IMR-90 (cell line): ENCODE data around the gene NDUFS3. TPM values are rescaled to one million over a fixed set of nuclear protein-coding genes. Genes with fewer than 3 reads are reported as not detected.
"Not testable (repeated sequence)": the region's sequence is repeated elsewhere in the genome, so short reads cannot be mapped to it uniquely, and the experiment has no call there.

Source experiments
- ATAC-seq: fragments of 200-7000 bp; cut with Tn5 transposase; 2 replicates; pipeline ENCODE4 v1.9.1; 2020; ENCODE audit warnings: low read depth, mild to moderate bottlenecking, moderate library complexity
- BruUV-seq: library from RNA; stranded (reverse); fragments of 400-500 nt; replicated peaks from 2 replicates; lab custom pipeline; 2021; lab: Mats Ljungman, UMichigan
- CTCF ChIA-PET: fragments of 300-600 bp; formaldehyde crosslinking; extraction: SDS; loops from one replicate; lab custom pipeline; 2021; ENCODE audit warnings: antibody characterized with exemption; lab: Yijun Ruan, JAX
- POLR2A ChIA-PET: fragments of 300-600 bp; sonication (Branson Sonifier 250); formaldehyde crosslinking; loops from one replicate; lab custom pipeline; 2022; ENCODE audit warnings: antibody characterized with exemption; ENCODE audit not compliant: unreplicated experiment; lab: Charles Lee
- DNase-seq: peaks from one replicate; pipeline ENCODE4 v3.0.0; 2013
- H2AFZ ChIP-seq: replicated peaks from 2 replicates; pipeline ENCODE3; 2013; ENCODE audit warnings: low read length, mild to moderate bottlenecking; ENCODE audit not compliant: poor library complexity
- H2AK5ac ChIP-seq: 2 replicates; pipeline ENCODE4 v1.6.1; 2013; ENCODE audit warnings: low read depth, low read length, inconsistent platforms
- H2AK9ac ChIP-seq: replicated peaks from 2 replicates; pipeline ENCODE3; 2013; ENCODE audit warnings: mild to moderate bottlenecking, low read depth, low read length, moderate library complexity; ENCODE audit not compliant: poor library complexity
- H2BK120ac ChIP-seq: 2 replicates; pipeline ENCODE4 v1.6.1; 2013; ENCODE audit warnings: low read depth, low read length, inconsistent platforms
- H2BK15ac ChIP-seq: 3 replicates; pipeline ENCODE4 v1.6.1; 2013; ENCODE audit warnings: low read depth, low read length, inconsistent platforms
- H2BK20ac ChIP-seq: 2 replicates; pipeline ENCODE4 v1.6.1; 2013; ENCODE audit warnings: low read depth, mild to moderate bottlenecking, inconsistent platforms, low read length, moderate library complexity
- H2BK5ac ChIP-seq: 2 replicates; pipeline ENCODE4 v1.6.1; 2013; ENCODE audit warnings: mild to moderate bottlenecking, low read depth, low read length, inconsistent platforms; ENCODE audit not compliant: poor library complexity, severe bottlenecking
- H3K14ac ChIP-seq: replicated peaks from 2 replicates; pipeline ENCODE4 v1.6.1; 2013; ENCODE audit warnings: low read depth, low read length, inconsistent platforms
- H3K18ac ChIP-seq: 2 replicates; pipeline ENCODE4 v1.6.1; 2013; ENCODE audit warnings: low read depth, low read length, control low read depth
- H3K23ac ChIP-seq: 2 replicates; pipeline ENCODE4 v1.6.1; 2013; ENCODE audit warnings: low read depth, low read length, inconsistent platforms
- H3K27ac ChIP-seq: 2 replicates; pipeline ENCODE4 v1.5.1; 2013; ENCODE audit warnings: mild to moderate bottlenecking, control low read depth, low read length; ENCODE audit not compliant: insufficient read depth
- H3K27me3 ChIP-seq: 2 replicates; pipeline ENCODE4 v1.6.1; 2013; ENCODE audit warnings: low read length; ENCODE audit not compliant: control insufficient read depth, insufficient read depth
- H3K36me3 ChIP-seq: 2 replicates; pipeline ENCODE4 v1.6.1; 2013; ENCODE audit warnings: low read length, mixed read lengths; ENCODE audit not compliant: control insufficient read depth, insufficient read depth
- H3K4ac ChIP-seq: 2 replicates; pipeline ENCODE4 v1.6.1; 2013; ENCODE audit warnings: low read depth, low read length, inconsistent platforms
- H3K4me1 ChIP-seq: 2 replicates; pipeline ENCODE4 v1.6.1; 2013; ENCODE audit warnings: low read length, mixed read lengths; ENCODE audit not compliant: control insufficient read depth, insufficient read depth
- H3K4me2 ChIP-seq: 2 replicates; pipeline ENCODE4 v1.6.1; 2013; ENCODE audit warnings: low read depth, mild to moderate bottlenecking, control low read depth, low read length, moderate library complexity
- H3K4me3 ChIP-seq: 2 replicates; pipeline ENCODE4 v1.5.1; 2013; ENCODE audit warnings: low read depth, mild to moderate bottlenecking, control low read depth, low read length, moderate library complexity; ENCODE audit not compliant: insufficient read depth
- H3K56ac ChIP-seq: 2 replicates; pipeline ENCODE4 v1.6.1; 2013; ENCODE audit warnings: low read length, inconsistent platforms; ENCODE audit not compliant: insufficient read depth; ENCODE audit errors: extremely low read depth
- H3K79me1 ChIP-seq, 2 experiments: 2 replicates each; pipeline ENCODE4 v1.6.1; 2013; ENCODE audit warnings: low read length in 2 of 2, inconsistent platforms in 1 of 2, low read depth in 1 of 2
- H3K9ac ChIP-seq: 2 replicates; pipeline ENCODE4 v1.6.1; 2013; ENCODE audit warnings: low read depth, low read length, control low read depth
- H3K9me1 ChIP-seq: 2 replicates; pipeline ENCODE4 v1.6.1; 2013; ENCODE audit warnings: low read length, inconsistent platforms; ENCODE audit not compliant: insufficient read depth
- H3K9me3 ChIP-seq: 2 replicates; pipeline ENCODE4 v1.6.1; 2013; ENCODE audit warnings: low read length; ENCODE audit not compliant: control insufficient read depth, insufficient read depth
- H4K20me1 ChIP-seq: 2 replicates; pipeline ENCODE4 v1.6.1; 2013; ENCODE audit warnings: low read length, inconsistent platforms; ENCODE audit not compliant: insufficient read depth
- H4K5ac ChIP-seq: 2 replicates; pipeline ENCODE4 v1.6.1; 2013; ENCODE audit warnings: mild to moderate bottlenecking, low read depth, low read length, control low read depth
- H4K8ac ChIP-seq, 2 experiments: 2 replicates each; pipeline ENCODE4 v1.6.1; 2013; ENCODE audit warnings: low read depth in 2 of 2, low read length in 2 of 2, control low read depth in 1 of 2, inconsistent platforms in 1 of 2
- H4K91ac ChIP-seq: 2 replicates; pipeline ENCODE4 v1.6.1; 2013; ENCODE audit warnings: low read depth, low read length, inconsistent platforms; ENCODE audit not compliant: insufficient read depth
- CEBPB ChIP-seq: IDR thresholded peaks from 2 replicates; pipeline ENCODE4 v1.6.1; 2012; ENCODE audit warnings: low read depth, low read length, improper control_type of control experiment
- FOS ChIP-seq: fragments of 150-350 bp; IDR thresholded peaks from 2 replicates; pipeline ENCODE4 v1.6.1; 2016; ENCODE audit warnings: low read depth, low read length
- WGBS, 2 experiments: methylation state at CpG; one replicate each; pipeline versions ENCODE4 v1.1.5 to v1.1.7; 2013; ENCODE audit warnings: missing lambda C conversion rate in 2 of 2; ENCODE audit not compliant: insufficient read length in 1 of 2; ENCODE audit errors: extremely low coverage in 2 of 2; 5-methylcytosine and 5-hydroxymethylcytosine counted together
- dilution Hi-C: fragments of 300-500 bp; cut with HindIII; formaldehyde crosslinking; loops from one replicate; pipeline ENCODE4 v1.14.3; 2018; ENCODE audit warnings: low sequenced_read_pairs; ENCODE audit not compliant: unreplicated experiment
- in situ Hi-C: fragments of 300-500 bp; cut with MboI; formaldehyde crosslinking; loops from 3 replicates; pipeline ENCODE4 v1.14.3; 2019; ENCODE audit warnings: low sequenced_read_pairs, inconsistent platforms, mixed read lengths
- intact Hi-C: fragments of 100-400 bp; cut with micrococcal nuclease; formaldehyde crosslinking; loops from 2 replicates; pipeline ENCODE4 v1.10.0; 2022
- polyA plus RNA-seq, 3 experiments: library from polyadenylated mRNA; depleted of rRNA; stranded (reverse); fragments of >200 nt; gene quantifications; 2 replicates each; pipeline ENCODE4 v1.2.3, GENCODE V29; 2012; ENCODE audit warnings: low replicate concordance in 1 of 3
- total RNA-seq: library from RNA; depleted of rRNA; stranded (reverse); fragments of >200 nt; gene quantifications from 2 replicates; pipeline ENCODE4 v1.2.3, GENCODE V29; 2012

The NDUFS3 gene
- total and polyA plus RNA-seq, 2 of the 4 experiments (the other 2 are of a cell fraction) = 77.1 to 108 TPM

DNA sequence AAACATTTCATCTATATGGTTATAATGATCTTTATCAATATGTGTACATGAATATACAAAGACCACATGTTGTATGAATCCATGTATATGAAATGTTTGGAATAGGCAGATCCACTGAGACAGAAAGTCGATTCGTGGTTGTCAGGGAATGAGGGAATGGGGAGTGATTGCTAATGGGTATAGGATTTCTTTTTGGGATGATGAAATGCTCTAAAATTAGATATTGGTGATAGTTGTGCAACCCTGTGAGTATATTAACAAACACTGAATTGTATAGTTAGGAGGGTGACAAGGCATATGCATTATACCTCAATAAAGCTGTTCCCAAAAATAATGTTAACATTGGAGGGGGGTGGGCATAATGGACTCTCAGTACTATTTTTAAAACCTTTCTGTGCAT lies 18.4 kb upstream of the NDUFS3 start:
- H4K91ac ChIP-seq = no peak overlapping the region
- no peak overlapping the region for H2BK20ac ChIP-seq
- no peak overlapping the region for H3K56ac ChIP-seq
- no peak overlapping the region for H2BK5ac ChIP-seq
- no TSS peak for BruUV-seq
- ATAC-seq (no peak), DNase-seq (peak; percentile 44)
- H3K23ac ChIP-seq = no peak overlapping the region
- H3K27me3 ChIP-seq = no peaks in the 10 kb centered on the region
- peaks cover 4% of the 10 kb centered on the region for H3K4me1 ChIP-seq
- no peaks in the 10 kb centered on the region for H3K36me3 ChIP-seq
- no peaks in the 10 kb centered on the region for H3K9me3 ChIP-seq
- H3K4me3 ChIP-seq = no peak overlapping the region
- no peak overlapping the region for H3K9ac ChIP-seq
- H4K20me1 ChIP-seq = no peaks in the 10 kb centered on the region
- in situ Hi-C loops (no loop called here), dilution Hi-C loops (no loop called here), intact Hi-C loops (no loop called here)
- TF ChIP-seq CEBPB (peak; percentile 85), FOS (no peak)
- H2BK15ac ChIP-seq = no peak overlapping the region
- H4K5ac ChIP-seq = no peak overlapping the region
- H3K9me1 ChIP-seq = peaks cover 3% of the 10 kb centered on the region; the same call in 1 of the 2 replicates
- peaks cover 13 to 17% of the 10 kb centered on the region in 2 experiments for H3K79me1 ChIP-seq
- H4K8ac ChIP-seq = no peak overlapping the region
- H3K14ac ChIP-seq = no peak overlapping the region
- H3K18ac ChIP-seq = no peak overlapping the region
- no peak overlapping the region for H3K4ac ChIP-seq
- no peak overlapping the region for H2BK120ac ChIP-seq
- H3K27ac ChIP-seq = no peak overlapping the region
- H3K4me2 ChIP-seq = no peak overlapping the region
- ChIA-PET CTCF (no interaction called here), POLR2A (no interaction called here)
- 92% methylated on average over 2 of the region's 2 CpGs; no CpG with 5 or more reads in 1 of the 2 experiments for WGBS, 2 experiments
- H2AK5ac ChIP-seq = no peak overlapping the region
- H2AFZ ChIP-seq = no peak overlapping the region
- H2AK9ac ChIP-seq = no peak overlapping the region

DNA sequence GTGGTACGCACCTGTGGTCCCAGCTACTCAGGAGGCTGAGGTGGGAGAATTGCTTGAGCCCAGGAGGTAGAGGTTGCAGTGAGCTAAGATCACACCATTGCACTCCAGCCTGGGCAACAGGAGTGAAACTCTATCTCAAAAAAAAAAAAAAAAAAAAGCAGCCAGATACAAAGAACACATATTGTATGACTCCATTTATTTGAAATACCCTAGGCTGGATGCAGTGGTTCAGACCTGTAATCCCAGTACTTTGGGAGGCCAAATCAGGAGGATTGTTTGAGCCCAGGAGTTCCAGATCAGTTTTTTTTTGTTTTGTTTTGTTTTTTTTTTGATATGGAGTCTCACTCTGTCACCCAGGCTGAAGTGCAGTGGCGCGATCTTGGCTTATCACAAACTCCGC lies 16.5 kb upstream of the NDUFS3 start:
- H3K9me1 ChIP-seq, ATAC-seq, POLR2A ChIA-PET, H4K91ac ChIP-seq, dilution Hi-C loops, H2AK5ac ChIP-seq, H2BK5ac ChIP-seq, DNase-seq, H4K20me1 ChIP-seq, H3K23ac ChIP-seq, H3K4me2 ChIP-seq, H4K5ac ChIP-seq, H2BK120ac ChIP-seq, H3K4ac ChIP-seq, H3K9ac ChIP-seq, in situ Hi-C loops, H2AK9ac ChIP-seq, H3K4me1 ChIP-seq, H2BK20ac ChIP-seq, intact Hi-C loops, H2AFZ ChIP-seq, H3K18ac ChIP-seq, H3K4me3 ChIP-seq, H3K9me3 ChIP-seq, BruUV-seq, H3K56ac ChIP-seq, H3K27ac ChIP-seq, H3K27me3 ChIP-seq, H3K14ac ChIP-seq, H2BK15ac ChIP-seq, H4K8ac ChIP-seq, H3K36me3 ChIP-seq: not testable (repeated sequence)
- peaks cover 18 to 33% of the 10 kb centered on the region in 2 experiments for H3K79me1 ChIP-seq
- CTCF ChIA-PET = interaction anchor here (0.6 kb wide), 1 partner anchor 9 kb away, joined by 4 read pairs; no protein-coding TSS in a partner anchor
- no CpG with 5 or more reads among the region's 4 CpGs for WGBS, 2 experiments
